ENCODE data around the gene C9orf50.
A peak's percentile ranks its signal among the peaks of the same experiment; 100 is the strongest.

Gene C9orf50

DNA sequence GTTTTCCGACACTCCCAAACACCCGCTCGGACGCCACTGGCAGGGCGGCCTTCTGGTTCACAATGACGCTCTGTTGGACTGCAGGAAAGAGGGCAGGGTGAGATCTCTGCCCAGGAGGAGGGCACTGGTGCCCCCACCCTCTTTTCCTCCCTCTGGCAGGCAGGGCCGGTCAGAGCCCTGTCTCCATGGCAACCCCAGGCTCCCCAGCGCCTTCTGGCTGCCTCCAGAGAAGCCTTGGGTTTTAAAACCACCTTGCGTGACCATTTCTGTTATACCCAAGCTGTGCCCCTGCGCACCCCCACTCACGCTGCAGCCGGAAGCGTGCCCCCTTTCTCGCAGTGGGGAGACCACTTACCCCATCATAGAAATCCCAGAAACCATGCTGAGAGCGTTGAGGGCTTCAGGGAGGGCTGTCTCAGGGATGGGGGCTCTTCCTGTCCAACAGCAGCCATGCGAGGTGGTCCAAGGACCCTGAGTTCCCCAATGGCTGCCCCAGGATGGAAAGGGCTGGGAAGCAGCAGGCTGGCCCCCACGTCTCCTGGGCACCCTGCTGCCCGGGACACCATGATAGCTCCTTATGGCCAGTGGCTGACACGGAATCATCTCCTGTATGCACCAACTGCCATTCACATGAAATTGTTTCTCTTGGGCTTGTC, 7.3 kb downstream of the C9orf50 start:
- H3K27ac ChIP-seq (ENCODE audit: extremely low read depth, low read depth, low read length), result no peak overlapping the region
- H3K9me3 ChIP-seq (ENCODE audit: control insufficient read depth, insufficient read depth, low read depth, low read length), result no peaks in the 10 kb centered on the region
- CTCF ChIA-PET, result interaction anchor here (0.6 to 23.4 kb wide), 9 partner anchors 10 to 496 kb away, joined by 3 to 507 read pairs (median 6); partner anchors contain the start of genes C9orf50 and NTMT1
- no peak overlapping the region for H3K4me3 ChIP-seq (ENCODE audit: low read depth, low read length)
- POLR2A ChIA-PET, result no interaction called here
- TF ChIP-seq ZNF335 (tag by site-specific recombination; conservative IDR thresholded peaks at IDR 0.05) (peak; percentile 77), HIC1 (tag by site-specific recombination; IDR thresholded peaks at IDR 0.05) (peak; percentile 22; the same call in 1 of the 2 replicates), ZBTB8A (tag by site-specific recombination; IDR thresholded peaks at IDR 0.05) (no peak)
- H3K36me3 ChIP-seq (ENCODE audit: control insufficient read depth in 2 of 2, insufficient read depth in 1 of 2, low read length in 2 of 2), result no peaks in the 10 kb centered on the region
- H3K4me1 ChIP-seq (ENCODE audit: control insufficient read depth, insufficient read depth, low read length), result no peaks in the 10 kb centered on the region; the same call in 1 of the 2 replicates

GRCh38 chr9:129612815-129613519, 7.9 kb downstream of the C9orf50 start:
- Histone ChIP-seq H3K9me3 (ENCODE audit: control insufficient read depth, insufficient read depth, low read depth, low read length) (no peaks in the 10 kb centered on the region), H3K36me3 (ENCODE audit: control insufficient read depth in 2 of 2, insufficient read depth in 1 of 2, low read length in 2 of 2) (no peaks in the 10 kb centered on the region), H3K4me3 (ENCODE audit: low read depth, low read length) (no peak overlapping the region), H3K27ac (ENCODE audit: extremely low read depth, low read depth, low read length) (no peak overlapping the region), H3K4me1 (ENCODE audit: control insufficient read depth, insufficient read depth, low read length) (no peaks in the 10 kb centered on the region; the same call in 1 of the 2 replicates)
- ChIA-PET POLR2A (no interaction called here), CTCF (interaction anchor here (0.6 to 23.4 kb wide), 14 partner anchors 10 to 1795 kb away, joined by 3 to 507 read pairs (median 4); partner anchors contain the start of genes C9orf50 and NTMT1)
- TF ChIP-seq ZNF416 (tag by site-specific recombination; IDR thresholded peaks at IDR 0.05) (no peak), KLF1 (tag by site-specific recombination; IDR thresholded peaks at IDR 0.05) (peak; percentile 53; the same call in 1 of the 2 replicates)

DNA sequence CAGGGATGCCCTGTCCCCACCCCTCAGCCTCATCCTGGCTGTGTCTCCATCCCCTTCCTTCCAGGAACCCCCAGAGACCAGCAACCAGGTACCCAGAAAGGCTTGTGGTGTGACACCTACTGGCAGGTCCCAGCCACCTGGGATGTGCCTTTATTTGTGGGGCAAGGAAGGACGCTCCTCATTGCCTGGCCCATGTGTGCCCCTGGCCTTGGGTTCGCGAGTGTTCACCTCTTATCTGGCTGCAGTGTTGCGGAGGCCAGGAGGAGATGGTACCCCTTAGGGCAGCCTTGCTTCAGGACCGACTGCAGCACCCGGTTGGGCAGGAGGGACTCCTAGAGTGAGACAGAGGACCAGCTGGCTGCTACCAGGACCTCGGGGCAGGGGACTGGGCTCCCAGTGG, 8.8 kb downstream of the C9orf50 start:
- Histone ChIP-seq H3K36me3 (ENCODE audit: control insufficient read depth in 2 of 2, insufficient read depth in 1 of 2, low read length in 2 of 2) (no peaks in the 10 kb centered on the region), H3K4me1 (ENCODE audit: control insufficient read depth, insufficient read depth, low read length) (no peaks in the 10 kb centered on the region; the same call in 1 of the 2 replicates), H3K27ac (ENCODE audit: extremely low read depth, low read depth, low read length) (no peak overlapping the region), H3K4me3 (ENCODE audit: low read depth, low read length) (no peak overlapping the region), H3K9me3 (ENCODE audit: control insufficient read depth, insufficient read depth, low read depth, low read length) (no peaks in the 10 kb centered on the region)
- ChIA-PET POLR2A (no interaction called here), CTCF (interaction anchor here (0.6 to 23.4 kb wide), 9 partner anchors 11 to 977 kb away, joined by 3 to 507 read pairs (median 5); partner anchors contain the start of genes ASB6, C9orf50 and NTMT1)
- no peak for TF ChIP-seq TRIM28 (IDR thresholded peaks at IDR 0.05; ENCODE audit: borderline replicate concordance, low read length)
- no peak for TF ChIP-seq ZNF274 (IDR thresholded peaks at IDR 0.05; ENCODE audit: low read length)
- TF ChIP-seq ZNF274 (tag by site-specific recombination; IDR thresholded peaks at IDR 0.05; ENCODE audit: borderline replicate concordance), result no peak
- TF ChIP-seq ZNF585B (tag by site-specific recombination; IDR thresholded peaks at IDR 0.05), result no peak
- no peak for TF ChIP-seq ZNF311 (tag by site-specific recombination; IDR thresholded peaks at IDR 0.05; ENCODE audit: borderline replicate concordance)
- TF ChIP-seq, protein P1, sequence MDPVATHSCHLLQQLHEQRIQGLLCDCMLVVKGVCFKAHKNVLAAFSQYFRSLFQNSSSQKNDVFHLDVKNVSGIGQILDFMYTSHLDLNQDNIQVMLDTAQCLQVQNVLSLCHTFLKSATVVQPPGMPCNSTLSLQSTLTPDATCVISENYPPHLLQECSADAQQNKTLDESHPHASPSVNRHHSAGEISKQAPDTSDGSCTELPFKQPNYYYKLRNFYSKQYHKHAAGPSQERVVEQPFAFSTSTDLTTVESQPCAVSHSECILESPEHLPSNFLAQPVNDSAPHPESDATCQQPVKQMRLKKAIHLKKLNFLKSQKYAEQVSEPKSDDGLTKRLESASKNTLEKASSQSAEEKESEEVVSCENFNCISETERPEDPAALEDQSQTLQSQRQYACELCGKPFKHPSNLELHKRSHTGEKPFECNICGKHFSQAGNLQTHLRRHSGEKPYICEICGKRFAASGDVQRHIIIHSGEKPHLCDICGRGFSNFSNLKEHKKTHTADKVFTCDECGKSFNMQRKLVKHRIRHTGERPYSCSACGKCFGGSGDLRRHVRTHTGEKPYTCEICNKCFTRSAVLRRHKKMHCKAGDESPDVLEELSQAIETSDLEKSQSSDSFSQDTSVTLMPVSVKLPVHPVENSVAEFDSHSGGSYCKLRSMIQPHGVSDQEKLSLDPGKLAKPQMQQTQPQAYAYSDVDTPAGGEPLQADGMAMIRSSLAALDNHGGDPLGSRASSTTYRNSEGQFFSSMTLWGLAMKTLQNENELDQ (tag by site-specific recombination; IDR thresholded peaks at IDR 0.05; ENCODE audit: low read depth), result no peak
- TF ChIP-seq CTCF (tag by site-specific recombination; IDR thresholded peaks at IDR 0.05), result no peak
- TF ChIP-seq ZNF549 (tag by site-specific recombination; IDR thresholded peaks at IDR 0.05), result no peak
- no peak for TF ChIP-seq ZIC2 (tag by site-specific recombination; IDR thresholded peaks at IDR 0.05)
- no peak for TF ChIP-seq ZNF362 (tag by site-specific recombination; IDR thresholded peaks at IDR 0.05)
- TF ChIP-seq, protein P2, sequence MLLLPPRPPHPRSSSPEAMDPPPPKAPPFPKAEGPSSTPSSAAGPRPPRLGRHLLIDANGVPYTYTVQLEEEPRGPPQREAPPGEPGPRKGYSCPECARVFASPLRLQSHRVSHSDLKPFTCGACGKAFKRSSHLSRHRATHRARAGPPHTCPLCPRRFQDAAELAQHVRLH (tag by site-specific recombination; IDR thresholded peaks at IDR 0.05), result no peak
- TF ChIP-seq ZEB2 (tag by site-specific recombination; IDR thresholded peaks at IDR 0.05), result no peak
